Esophagus mucosa (tissue), 1 donor: ENCODE results near the gene PAX6. TPM values are rescaled to one million over a fixed set of nuclear protein-coding genes. Genes with fewer than 3 reads are reported as not detected.

Experiments used
- ATAC-seq: fragments of 200-7000 bp; cut with Tn5 transposase; one replicate; pipeline ENCODE4 v1.9.1; 2020
- total RNA-seq: library from RNA; stranded (reverse); gene quantifications from one replicate; pipeline ENCODE4 v1.2.4, GENCODE V29; 2023
- donor health status: DM: yes; HTN: yes; CAD: no.

The PAX6 gene
- total RNA-seq, result not detected

DNA sequence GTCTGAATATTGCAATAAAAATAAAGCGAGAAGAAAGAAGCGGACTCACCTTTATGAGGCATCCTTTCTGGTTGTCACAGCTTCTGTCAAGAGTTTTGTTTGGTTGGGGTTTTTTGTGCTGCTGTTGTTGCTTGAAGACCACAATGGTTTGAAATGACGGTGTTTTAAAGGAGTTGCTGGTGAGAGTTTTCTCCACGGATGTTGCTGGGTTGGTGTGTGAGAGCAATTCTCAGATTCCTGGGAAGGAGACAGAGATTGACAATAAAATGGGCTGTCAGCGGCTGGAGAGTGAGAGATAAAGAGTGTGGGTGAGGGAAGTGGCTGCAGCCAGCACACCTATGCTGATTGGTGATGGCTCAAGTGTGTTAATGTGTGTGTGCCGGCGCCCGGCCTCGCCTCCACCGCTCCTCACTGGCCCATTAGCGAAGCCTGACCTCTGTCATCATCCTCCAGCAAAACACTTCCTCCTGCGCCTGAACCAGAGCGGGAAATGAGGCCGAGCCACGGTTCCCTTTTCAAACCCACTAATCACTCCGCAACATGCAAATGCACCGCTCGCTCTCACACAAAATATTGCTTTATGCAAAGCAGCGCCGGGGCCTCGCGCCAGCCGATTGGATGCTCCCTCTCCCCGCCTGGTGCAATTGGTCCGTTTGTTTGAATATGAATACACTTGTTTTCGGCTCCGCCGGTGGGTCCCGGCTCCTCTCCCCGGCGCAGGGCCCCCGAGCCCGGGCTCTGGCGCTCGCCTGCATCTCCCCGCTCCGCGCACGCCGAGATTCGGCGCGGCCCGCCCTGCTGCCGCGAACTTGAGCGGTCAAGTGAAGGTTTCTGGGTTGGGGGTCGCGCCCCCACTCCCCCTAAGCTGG, at the start of gene PAX6:
TSS of gene PAX6 (minus strand) at position 544 of the 869 bp plus-strand sequence. CDS start 4,911 bp downstream, outside the sequence.
- ATAC-seq, result peak; percentile 87

DNA sequence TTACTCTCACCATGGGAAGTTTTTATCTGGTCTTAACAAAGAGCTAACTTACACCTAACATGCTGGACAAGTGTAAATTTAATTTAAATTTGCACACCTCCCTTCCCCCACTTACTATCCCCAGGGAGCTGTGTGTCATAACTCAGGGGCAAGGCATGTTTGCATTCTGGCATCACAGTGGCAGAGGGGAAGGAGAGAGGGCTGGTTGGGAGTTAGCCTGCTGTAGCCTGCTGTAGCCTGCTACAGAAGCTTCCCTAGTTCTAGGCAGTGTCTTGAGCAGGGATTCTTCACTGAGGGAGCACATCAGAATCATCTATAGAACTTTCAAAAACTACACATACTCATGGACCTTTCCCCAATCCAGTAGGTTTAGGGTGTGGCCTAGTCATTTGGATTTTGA, 49.3 kb upstream of the PAX6 start:
- ATAC-seq, result no peak

DNA sequence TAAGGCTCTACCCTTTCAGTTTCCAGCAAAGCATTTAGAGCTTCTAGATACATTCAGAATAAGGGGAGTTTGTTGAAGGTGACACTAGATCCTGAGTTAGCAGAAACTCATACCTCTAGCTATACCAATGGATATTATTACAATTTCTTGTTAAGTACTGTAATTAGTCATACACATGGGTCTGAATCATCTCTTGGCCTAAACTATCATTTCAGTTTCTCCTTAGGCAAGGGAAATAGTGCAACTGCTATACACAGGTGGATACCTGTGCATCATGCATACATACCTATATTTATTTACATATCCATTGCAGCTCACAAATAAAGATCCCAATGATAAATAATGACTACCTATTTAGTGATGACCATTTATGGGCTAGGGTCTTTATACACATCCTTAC, 45.1 kb upstream of the PAX6 start:
- ATAC-seq, result peak; percentile 55

DNA sequence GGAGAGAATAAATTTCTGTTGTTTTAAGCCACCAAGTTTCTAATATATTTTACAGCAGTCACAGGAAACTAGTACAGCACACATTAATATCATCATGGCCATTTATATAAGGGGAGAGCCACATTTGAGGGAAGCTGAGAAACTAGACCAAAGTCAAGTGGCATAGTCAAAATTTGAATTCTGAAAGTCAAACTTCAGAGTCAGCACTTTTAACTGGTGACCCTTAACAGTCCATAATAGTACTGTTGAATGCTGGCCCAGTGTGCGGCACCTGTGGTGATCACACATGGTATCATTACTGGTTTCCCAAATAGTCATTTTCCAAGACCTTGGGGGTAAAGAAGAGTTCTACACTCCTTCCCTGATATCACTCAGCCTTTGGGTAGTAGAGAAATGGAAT, 44.3 kb upstream of the PAX6 start:
- ATAC-seq, result no peak

DNA sequence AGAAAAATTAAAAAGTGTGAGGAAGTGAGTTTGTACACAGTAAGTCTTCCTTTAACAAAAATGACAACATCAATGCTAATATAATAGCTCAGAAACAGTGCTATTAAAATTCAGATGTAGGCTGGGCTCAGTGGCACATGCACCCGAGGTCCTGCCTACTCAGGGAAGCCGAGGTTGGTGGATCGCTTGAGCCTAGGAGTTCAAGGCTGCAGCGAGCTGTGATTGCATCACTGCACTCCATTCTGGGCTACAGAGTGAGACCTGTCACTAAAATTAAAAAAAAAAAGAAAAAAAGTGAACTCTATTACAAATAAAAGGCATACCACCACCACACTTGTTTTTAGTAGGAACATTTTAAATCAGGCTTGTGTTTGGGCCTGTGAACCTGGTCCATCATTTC, 39.2 kb upstream of the PAX6 start:
- no peak for ATAC-seq

DNA sequence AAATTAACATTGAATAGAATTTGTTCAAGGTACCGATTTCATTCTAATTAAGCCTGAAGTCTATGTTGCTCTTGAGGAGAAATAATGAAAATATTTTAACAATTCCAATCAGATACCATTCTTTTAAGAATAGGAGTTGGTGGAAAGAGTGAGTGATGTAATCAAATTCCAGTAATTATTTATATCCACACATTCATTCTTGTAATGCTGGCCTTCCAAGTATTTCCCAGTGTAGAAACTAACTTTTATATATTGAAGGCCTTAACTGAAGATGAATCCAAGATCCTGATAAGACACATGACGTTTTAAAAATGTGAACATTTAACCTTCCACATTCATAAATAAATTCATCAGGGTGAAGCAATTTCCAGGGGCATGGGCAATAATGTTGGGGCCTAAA, 36.6 kb upstream of the PAX6 start:
- no peak for ATAC-seq

DNA sequence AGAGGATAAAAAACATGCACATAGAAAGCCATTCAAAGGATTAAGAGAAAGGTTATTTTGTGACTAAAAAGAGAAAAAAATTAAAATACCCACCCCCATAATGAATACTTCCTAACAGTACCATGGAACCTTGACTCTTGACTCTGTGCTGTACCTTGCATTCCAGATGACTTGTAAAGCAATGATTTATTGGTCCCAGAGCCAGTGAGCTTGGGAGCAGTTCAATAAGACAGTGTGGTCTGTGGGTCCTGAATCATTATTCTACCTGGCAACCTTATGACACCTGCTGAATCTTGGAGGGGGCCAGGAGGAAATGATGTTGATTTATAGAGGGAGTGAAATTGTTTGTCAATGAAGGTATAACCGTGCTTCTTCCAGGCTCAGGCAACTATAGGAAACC, 34.2 kb upstream of the PAX6 start:
- no peak for ATAC-seq

DNA sequence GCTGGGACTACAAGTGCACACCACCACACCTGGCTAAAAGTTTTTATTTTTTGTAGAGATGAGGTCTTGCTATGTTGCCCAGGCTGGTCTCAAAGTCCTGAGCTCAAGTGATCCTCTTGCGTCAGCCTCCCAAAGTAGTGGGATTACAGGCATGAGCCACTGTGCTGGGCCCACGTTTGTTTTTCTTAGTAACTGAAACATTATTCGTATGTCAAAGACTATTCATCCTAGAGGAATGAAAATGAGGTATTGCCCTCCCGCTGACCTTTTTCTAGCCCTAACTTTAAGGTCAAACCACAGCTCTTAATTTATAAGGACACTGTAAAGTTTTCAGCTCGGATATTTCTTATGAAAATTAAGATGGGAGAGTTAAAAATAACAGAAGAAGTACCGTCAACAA, 33.2 kb upstream of the PAX6 start:
- ATAC-seq, result no peak

DNA sequence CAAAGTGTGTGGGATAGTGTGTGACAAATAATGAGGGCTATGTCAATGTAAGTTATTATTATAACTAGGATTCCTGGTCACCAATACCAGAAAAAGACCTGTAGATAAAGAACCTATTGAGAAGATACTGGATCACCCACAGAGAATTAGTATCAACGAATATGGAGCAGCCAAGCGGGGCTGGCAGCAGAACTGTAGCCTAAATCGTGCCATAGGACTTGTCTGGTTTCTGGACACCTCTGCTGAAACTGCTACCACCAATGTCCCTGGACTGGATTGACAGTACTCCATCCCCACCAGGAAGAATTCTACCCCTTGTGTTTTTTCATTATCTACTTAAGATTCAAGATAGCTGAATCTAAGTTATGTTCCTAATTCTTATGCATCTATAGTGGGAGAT, 30.3 kb upstream of the PAX6 start:
- ATAC-seq, result no peak

DNA sequence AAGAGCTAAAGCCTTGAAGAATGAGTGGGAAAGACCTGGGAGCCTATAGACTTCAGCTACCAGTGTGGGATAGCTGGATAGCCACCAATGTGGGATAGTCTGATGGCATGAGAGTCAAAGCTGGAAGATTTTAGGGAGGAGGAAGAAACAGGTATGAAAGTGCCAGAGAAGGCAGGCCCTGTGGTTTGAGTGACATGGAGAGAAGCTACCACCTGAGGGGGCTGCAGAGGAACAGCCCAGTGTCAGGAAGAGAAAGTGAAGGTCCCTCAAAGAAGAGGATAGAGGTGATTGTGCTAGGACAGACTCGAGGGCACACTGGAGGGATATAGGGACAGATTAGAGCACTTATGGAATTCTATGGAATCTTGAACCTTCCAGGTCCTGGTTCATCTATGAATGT, 23.1 kb upstream of the PAX6 start:
- no peak for ATAC-seq

DNA sequence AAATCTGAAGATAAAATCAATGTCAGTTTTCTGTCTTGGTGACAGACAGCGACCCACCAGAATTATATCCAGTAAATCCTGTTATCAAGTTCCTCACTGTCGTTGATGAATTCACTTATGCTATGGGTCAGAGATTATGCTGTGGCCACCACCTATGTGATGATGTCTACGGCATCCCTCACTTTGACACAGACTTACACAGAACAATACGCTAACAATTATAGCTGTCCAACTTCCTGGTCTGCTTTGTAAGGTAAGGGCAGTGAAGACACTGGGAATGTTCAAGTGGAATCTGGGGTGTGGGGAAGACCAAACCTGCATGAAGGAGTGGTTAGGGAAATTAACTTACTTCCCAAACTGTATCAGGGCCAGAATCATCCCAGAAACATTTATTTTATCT, 19.3 kb upstream of the PAX6 start:
- no peak for ATAC-seq

DNA sequence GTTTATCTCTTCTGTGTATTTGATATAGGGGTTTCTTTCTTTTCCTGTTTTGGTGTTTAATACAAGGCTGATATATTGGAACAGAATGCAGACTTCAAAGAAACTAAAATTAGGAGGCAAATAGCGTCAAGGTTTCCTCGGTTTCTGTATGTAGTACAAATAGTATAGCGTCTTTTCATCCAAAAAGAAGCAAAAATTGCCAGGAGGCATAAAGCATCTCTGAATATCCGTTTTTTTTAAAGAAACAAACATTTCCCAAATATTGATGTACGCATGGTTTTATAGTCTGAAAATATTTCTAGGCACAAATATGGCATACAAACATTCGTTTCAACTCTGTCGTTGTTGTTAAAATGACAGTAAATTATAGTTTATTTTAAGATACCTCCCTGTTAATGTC, 17.1 kb upstream of the PAX6 start:
- no peak for ATAC-seq

DNA sequence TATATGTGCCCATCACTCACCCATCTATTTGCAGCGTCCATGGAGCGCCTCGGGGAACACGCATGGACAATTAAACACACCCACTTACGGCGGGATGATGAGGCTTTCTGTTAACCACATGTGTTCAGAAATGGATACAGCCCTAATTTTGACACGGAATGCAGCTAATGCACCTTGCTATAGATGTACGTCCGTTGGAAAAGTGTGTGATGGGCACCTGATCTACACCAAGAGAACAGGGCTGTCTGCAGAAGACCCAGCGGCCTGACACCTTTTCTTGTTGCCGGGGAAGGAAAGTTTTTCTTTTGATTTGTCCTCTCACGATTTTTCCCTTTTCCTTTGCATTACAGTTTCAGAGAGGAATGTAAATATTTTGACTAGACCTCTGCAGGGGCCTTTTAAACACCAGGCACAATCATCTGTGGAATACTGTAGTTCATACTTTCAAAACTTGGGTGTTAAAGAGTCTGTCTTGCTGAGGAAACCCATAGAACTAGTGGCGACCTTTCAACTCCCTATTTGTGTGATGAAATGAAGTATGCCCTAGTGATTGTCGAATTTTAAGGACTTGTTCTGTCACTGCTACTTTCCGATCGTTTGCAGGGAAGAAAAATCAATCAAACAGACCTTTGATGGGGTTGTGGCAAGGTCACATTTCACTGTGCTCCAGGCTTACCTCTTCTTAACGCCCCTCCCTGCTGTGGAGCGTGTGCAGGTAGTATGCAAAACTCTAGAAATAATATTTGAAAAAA, 16.5 kb upstream of the PAX6 start:
- no peak for ATAC-seq

DNA sequence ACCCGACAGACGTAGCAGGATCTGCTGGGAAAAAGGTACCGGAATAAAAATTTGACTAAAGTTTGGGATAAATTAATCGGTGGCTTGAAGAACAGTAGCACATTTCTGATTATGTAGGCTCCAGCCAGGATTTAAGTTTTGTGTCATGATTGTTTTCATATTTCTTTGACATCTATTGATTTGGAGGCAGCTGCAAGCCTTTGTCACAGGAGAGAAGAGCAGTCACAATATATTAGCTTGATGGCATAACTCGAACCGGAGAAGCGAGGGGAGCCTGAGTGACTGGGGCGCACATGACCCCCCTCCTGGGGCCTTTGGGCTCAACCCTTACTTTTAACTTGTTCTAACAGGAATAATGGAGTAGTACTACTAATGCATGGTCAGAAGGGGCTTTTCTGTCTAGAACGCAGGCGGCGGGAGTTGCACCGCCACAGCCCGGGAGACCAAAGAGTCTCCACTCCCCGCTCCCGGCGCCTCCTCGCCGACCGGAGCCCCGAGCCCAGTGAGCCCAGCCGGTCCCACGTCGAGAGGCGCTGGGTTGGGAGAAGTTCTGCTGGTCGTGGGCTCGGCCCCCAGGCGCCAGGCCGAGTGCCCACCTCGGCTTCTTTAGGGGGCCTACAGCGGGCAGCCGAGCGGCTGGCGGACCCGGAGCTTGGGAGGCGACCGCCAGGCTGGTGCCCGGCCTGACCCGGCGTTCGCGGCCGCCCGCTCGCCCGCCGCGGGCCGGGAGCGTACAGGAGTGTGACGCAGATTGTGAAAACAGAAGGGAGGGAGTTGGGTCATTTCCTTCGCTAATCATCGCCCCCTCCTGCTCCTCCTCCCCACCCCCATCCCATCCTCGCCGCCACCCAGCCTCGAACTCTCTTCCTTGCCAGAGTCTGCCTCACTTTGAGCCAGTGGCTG, 15.7 kb upstream of the PAX6 start:
- ATAC-seq, result no peak

DNA sequence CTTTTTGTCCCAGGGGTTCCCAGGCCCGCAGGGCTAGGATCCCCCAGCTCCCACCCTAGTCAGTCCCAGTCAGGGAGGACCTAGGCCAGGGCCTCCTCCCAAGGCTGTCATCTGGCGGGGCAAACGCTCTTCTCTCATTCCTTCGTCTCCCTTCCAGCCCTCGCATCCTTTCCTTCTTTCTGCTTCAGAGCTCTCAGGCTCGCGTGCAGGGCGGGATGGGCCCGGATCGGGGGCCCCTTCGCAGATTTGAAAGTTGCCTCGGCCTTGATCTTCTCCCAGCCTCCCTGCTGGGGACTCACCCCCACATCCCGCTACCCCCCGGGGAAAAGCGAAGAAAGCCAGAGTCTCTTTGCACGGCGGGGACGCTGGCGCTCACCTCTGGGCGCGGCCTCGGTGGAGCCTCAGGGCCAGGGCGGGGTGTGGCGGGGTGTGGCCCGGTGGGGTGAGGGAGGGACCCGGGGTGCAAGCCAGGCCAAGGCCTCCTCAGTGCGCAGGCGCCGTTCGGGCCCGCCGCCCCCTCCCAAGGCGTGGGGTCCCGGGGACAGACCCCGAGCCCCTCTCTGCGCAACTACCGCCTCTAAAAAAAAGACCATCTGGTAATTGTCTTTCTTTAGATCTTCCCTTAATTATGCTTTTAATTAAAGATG, 14.8 kb upstream of the PAX6 start:
- peak; percentile 37 for ATAC-seq

DNA sequence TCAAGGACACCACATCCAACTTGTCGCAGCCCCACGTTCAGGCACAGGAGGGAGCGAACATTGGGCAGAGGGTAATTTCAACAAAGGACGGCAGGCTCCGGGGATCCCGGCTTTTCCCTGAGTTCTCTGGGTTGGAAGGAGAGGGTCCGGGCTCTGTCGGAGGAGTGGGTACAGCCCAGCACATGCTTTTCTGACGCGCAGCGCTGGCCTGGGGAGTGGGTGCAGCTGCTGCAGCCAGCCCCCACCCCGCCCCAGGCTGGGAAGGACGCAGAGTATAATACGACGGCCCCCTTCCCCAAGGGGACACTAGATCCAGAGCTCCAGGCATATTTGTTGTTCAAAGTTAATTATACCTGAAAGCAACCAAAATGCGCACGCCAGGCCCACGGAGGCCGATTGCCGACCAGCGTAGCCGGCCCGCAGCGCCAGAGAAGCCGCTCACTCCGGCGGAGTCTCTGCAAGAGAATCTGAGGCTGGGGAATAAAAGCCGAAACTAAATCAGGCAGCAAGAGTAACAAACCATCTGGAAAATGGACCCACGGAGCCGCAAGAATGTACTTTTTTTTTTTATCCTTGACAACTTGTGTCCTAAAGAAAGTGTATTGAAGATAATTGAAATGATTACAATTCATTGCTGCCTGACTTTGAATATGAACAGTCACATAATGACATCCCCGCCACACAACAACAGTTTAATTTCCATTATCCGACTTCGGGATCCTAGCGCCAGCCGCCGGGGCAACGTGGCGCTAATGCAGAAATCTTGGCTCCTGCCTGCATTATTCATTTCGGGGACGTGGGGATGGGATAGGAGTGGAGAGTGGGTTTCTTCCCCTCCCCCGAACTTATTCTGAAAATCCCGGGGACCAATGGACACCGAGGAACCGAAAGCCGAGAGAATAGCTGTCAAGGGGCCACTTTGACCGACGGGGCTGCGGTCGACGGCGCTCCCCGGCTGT, 14.0 kb upstream of the PAX6 start:
- ATAC-seq, result no peak

DNA sequence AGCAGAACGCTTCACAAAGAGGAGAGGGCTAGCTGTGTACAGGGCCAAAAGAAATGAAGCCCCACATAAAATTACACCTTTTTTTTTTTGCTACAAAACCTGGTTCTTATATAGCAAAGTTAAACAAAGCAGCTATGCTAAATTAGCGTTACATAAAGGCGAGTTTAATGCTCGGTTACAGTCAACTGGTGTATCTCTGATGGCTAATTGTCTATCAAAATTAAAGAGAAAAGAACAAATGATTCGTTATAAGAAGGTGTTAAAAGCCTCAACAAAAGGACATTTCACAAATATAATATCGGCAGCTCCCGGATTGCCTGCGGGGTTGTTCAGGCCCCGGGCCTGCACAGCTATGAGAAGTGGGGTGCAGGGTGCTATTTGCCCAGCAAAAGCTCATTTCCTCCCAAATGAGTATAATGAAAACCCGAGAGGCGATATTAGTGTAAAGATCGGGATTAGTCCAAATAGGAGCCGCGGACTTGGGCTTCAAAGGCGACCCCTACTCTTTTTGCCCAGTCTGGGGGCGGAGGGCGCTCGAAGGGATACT, 13.3 kb upstream of the PAX6 start:
- ATAC-seq, result no peak

DNA sequence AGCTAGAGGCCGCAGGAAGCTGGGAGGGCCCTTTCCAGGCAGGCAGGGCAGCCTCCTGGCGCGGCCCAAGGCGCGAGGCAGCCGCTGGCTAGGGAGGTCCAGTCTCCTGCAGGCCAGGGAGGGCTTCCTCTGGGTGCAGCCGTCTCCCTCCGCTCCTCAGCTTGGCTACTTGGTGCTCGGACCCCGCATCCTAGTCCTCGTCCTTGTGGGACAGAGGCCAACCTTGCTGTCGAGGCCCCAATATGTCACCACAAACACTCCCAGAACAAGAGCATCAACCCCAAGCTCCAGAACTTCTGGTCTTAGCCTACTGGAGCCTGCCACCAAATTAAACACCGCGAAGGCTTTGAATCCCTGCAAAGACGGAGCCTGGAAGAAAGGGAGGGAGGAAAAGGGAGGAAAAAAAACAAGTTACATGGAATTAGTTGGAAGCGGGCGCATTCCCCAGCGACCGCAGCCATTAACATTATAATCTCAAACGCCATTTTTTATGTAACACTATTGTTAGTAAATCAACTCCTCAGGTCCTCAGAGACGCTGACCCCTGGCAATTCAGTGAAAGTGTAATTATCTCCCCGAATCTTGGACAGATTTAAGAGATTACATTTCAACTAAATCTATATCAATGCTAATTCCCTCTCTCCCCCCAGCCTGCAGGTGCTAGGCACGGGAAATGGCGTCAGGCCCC, 12.7 kb upstream of the PAX6 start:
- no peak for ATAC-seq

DNA sequence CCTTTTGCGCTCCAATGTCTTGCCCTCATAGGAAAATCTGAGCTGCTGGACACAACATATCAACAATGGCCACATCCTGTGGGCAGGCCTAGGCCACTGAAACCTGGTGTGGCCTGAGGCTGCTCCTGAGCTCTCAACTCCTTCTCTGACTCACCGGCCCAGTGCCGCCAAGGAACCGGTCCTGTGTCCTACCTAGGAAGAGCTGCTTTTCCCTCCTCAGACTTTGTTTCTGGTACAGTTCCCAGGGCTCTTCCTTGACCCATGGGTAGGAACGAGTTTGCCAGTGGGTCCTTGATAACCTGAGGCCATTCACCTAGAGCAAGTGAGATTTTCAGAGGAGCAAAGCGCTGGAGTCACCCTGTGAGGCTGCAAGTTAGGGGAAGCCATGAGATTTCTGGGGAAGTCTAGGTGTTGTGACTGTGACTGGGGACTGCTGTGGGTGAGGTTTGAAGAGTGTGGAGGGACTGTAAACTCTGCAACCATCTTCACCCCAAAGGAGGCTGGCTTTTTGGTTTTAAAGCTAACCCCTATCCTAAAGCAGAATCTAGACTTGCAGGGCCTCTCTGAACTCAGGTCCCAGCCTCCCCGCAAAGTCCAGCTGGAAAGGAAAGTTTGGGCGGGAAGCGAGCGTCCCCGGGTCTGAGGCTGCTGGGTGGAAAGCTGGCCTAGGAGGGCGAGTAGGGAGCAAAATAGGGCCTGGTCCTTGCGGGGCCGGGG, 12.0 kb upstream of the PAX6 start:
- no peak for ATAC-seq
